Suppressor macrophage treated with lipopolysaccharide for 4 hours (primary cell): ENCODE measurements around the gene MTG1.
A peak's percentile ranks its signal among the peaks of the same experiment; 100 is the strongest.

Experiments
- DNase-seq: peaks from one replicate; pipeline ENCODE4 v3.0.0-alpha.2; 2020

The MTG1 gene

GRCh38 chr10:133394064-133394663 is at the start of gene MTG1:
MTG1 (plus strand) TSS chr10:133394157; CDS start chr10:133394221, 64 bp downstream.
- peak; percentile 99 for DNase-seq

- no peak for DNase-seq
Observed at GRCh38 chr10:133344236-133344635, 49.7 kb upstream of the MTG1 start.

GRCh38 chr10:133346413-133346812 is 47.5 kb upstream of the MTG1 start:
- no peak for DNase-seq

- no peak for DNase-seq
Observed at GRCh38 chr10:133347710-133348517, 46.0 kb upstream of the MTG1 start.

GRCh38 chr10:133349160-133349568 is 44.8 kb upstream of the MTG1 start:
- DNase-seq = no peak

GRCh38 chr10:133349577-133350011 is 44.4 kb upstream of the MTG1 start:
- DNase-seq = no peak

- no peak for DNase-seq
Observed at GRCh38 chr10:133350283-133350949, 43.5 kb upstream of the MTG1 start.

GRCh38 chr10:133350950-133351329 is 43.0 kb upstream of the MTG1 start:
- DNase-seq = no peak

GRCh38 chr10:133351408-133352318 is 42.3 kb upstream of the MTG1 start:
- no peak for DNase-seq

GRCh38 chr10:133353202-133353959 is 40.6 kb upstream of the MTG1 start:
- no peak for DNase-seq

GRCh38 chr10:133353988-133354605 is 39.9 kb upstream of the MTG1 start:
- no peak for DNase-seq

GRCh38 chr10:133354672-133355240 is 39.2 kb upstream of the MTG1 start:
- DNase-seq = no peak

- no peak for DNase-seq
Observed at GRCh38 chr10:133355266-133355665, 38.7 kb upstream of the MTG1 start.

GRCh38 chr10:133355991-133356390 is 38.0 kb upstream of the MTG1 start:
- DNase-seq = no peak

- DNase-seq = no peak
Observed at GRCh38 chr10:133356549-133357284, 37.2 kb upstream of the MTG1 start.

- peak; percentile 90 for DNase-seq
Observed at GRCh38 chr10:133357285-133358161, 36.4 kb upstream of the MTG1 start, which contains the start of gene FUOM. FUOM (minus strand) TSS chr10:133358019; CDS start chr10:133358007, 12 bp downstream.

GRCh38 chr10:133358162-133358924 is 35.6 kb upstream of the MTG1 start:
- no peak for DNase-seq

- DNase-seq = no peak
Observed at GRCh38 chr10:133358925-133359310, 35.0 kb upstream of the MTG1 start.
